Measurements from ENCODE around the gene ZNF185.

GRCh38 chrX:152912641-152913040 lies 14.8 kb downstream of the ZNF185 start:
- TF ChIP-seq EZH2phosphoT487 (IDR thresholded peaks at IDR 0.05; ENCODE audit: insufficient read depth, low read depth), result no peak
- TF ChIP-seq EZH2 (IDR thresholded peaks at IDR 0.05; ENCODE audit: insufficient read depth, poor library complexity, severe bottlenecking), result no peak
